Thyroid gland (tissue), 4 donors: ENCODE data around the gene PTPRN2.

Experiments
- CTCF ChIP-seq, 6 experiments: fragments of 200-600 bp in 3 of 6; fragments of 450-650 bp in 3 of 6; sonication (generic) in 3 of 6; IDR thresholded peaks; one replicate each; pipeline ENCODE4 v1.5.1; 2016 to 2019; ENCODE audit warnings: antibody characterized with exemption in 6 of 6, mild to moderate bottlenecking in 2 of 6, inconsistent platforms in 1 of 6, moderate library complexity in 1 of 6
- POLR2A ChIP-seq, 2 donors: fragments of 450-650 bp; IDR thresholded peaks; one replicate each; pipeline ENCODE4 v1.6.1; 2017; ENCODE audit warnings: antibody characterized with exemption in 2 of 2, mild to moderate bottlenecking in 2 of 2, moderate library complexity in 1 of 2

GRCh38 chr7:158192184-158192835 lies 395.3 kb downstream of the PTPRN2 start:
- no peak for TF ChIP-seq POLR2A (IDR thresholded peaks at IDR 0.05)
- no peak for TF ChIP-seq CTCF (IDR thresholded peaks at IDR 0.05)
